HUDEP-2 (cell line): ENCODE results near the gene PPP3R1.
A peak's percentile ranks its signal among the peaks of the same experiment; 100 is the strongest.
"Not testable (repeated sequence)": the region's sequence is repeated elsewhere in the genome, so short reads cannot be mapped to it uniquely, and the experiment has no call there.

Source experiments
- DNase-seq, 76 experiments: peaks; one replicate each; lab custom pipeline; 2025; ENCODE audit not compliant: unreplicated experiment in 76 of 76; lab: John Stamatoyannopoulos, UW

PPP3R1 gene

GRCh38 chr2:68190991-68191731 lies 61.2 kb downstream of the PPP3R1 start:
- DNase-seq: no peak

- no peak for DNase-seq
These were observed 62.1 kb downstream of the PPP3R1 start for GRCh38 chr2:68189991-68190784.

- DNase-seq: no peak
These were observed 63.5 kb downstream of the PPP3R1 start for GRCh38 chr2:68188831-68189230.

GRCh38 chr2:68187329-68187728 lies 65.0 kb downstream of the PPP3R1 start:
- DNase-seq: no peak

GRCh38 chr2:68185541-68186164 lies 66.7 kb downstream of the PPP3R1 start:
- peak in 66 of 76 experiments; percentile 3 to 71 (median 52) for DNase-seq

GRCh38 chr2:68182902-68183301 lies 69.4 kb downstream of the PPP3R1 start:
- no peak for DNase-seq

GRCh38 chr2:68178954-68179627 lies 73.2 kb downstream of the PPP3R1 start:
- DNase-seq: no peak

GRCh38 chr2:68178432-68178831 lies 73.9 kb downstream of the PPP3R1 start:
- no peak for DNase-seq

GRCh38 chr2:68177541-68177940 lies 74.8 kb downstream of the PPP3R1 start:
- DNase-seq: no peak

GRCh38 chr2:68176657-68177056 lies 75.7 kb downstream of the PPP3R1 start:
- no peak for DNase-seq

GRCh38 chr2:68175210-68175609 lies 77.1 kb downstream of the PPP3R1 start:
- DNase-seq: not testable (repeated sequence)

GRCh38 chr2:68172990-68173700 lies 79.2 kb downstream of the PPP3R1 start:
- DNase-seq: no peak

GRCh38 chr2:68172521-68172920 lies 79.8 kb downstream of the PPP3R1 start:
- DNase-seq: no peak

- no peak for DNase-seq
These were observed 80.6 kb downstream of the PPP3R1 start for GRCh38 chr2:68171684-68172083.

GRCh38 chr2:68171146-68171545 lies 81.2 kb downstream of the PPP3R1 start:
- DNase-seq: no peak

- DNase-seq: no peak
These were observed 83.0 kb downstream of the PPP3R1 start for GRCh38 chr2:68169308-68169707.

- no peak for DNase-seq
These were observed 85.1 kb downstream of the PPP3R1 start for GRCh38 chr2:68167186-68167585.

- DNase-seq: no peak
These were observed 88.7 kb downstream of the PPP3R1 start for GRCh38 chr2:68163641-68164040.

- no peak for DNase-seq
These were observed 94.2 kb downstream of the PPP3R1 start for GRCh38 chr2:68158134-68158447.

GRCh38 chr2:68157402-68158133 lies 94.8 kb downstream of the PPP3R1 start, which contains the start of gene PNO1:
Gene PNO1 (plus strand): TSS chr2:68157888. CDS start chr2:68157935, 47 bp downstream.
- peak; percentile 32 to 96 (median 92) for DNase-seq
